Measurements from ENCODE around the gene SEMA4C. TPM values are rescaled to one million over a fixed set of nuclear protein-coding genes. Genes with fewer than 3 reads are reported as not detected.
A peak's percentile ranks its signal among the peaks of the same experiment; 100 is the strongest.

Gene SEMA4C
- total and polyA plus RNA-seq, 9 of the 15 experiments (the other 6 are each of a cell fraction or from before 2014, with no cell fraction given): 0.32 to 59.7 (median 23.9) TPM

- TF ChIP-seq ZNF408 (CRISPR knock-in tag; IDR thresholded peaks at IDR 0.05; ENCODE audit: low read depth): no peak
- no peak for TF ChIP-seq ZNF197 (CRISPR knock-in tag; IDR thresholded peaks at IDR 0.05; ENCODE audit: low read depth)
- TF ChIP-seq L3MBTL2 (IDR thresholded peaks at IDR 0.05): 0 out of 2 replicates have a peak, but pooled peaks have one; percentile 30
- TF ChIP-seq POLR2AphosphoS2 (IDR thresholded peaks at IDR 0.05; ENCODE audit: low read length): no peak
- TF ChIP-seq ATF1 (CRISPR knock-in tag; IDR thresholded peaks at IDR 0.05): no peak
- TF ChIP-seq ATF1 (tag; IDR thresholded peaks at IDR 0.05): peak; percentile 66
- no peak for TF ChIP-seq NCOA2 (IDR thresholded peaks at IDR 0.05; ENCODE audit: partially characterized antibody in 2 of 2)
- TF ChIP-seq NCOA4 (IDR thresholded peaks at IDR 0.05; ENCODE audit: partially characterized antibody): no peak
- no peak for TF ChIP-seq TRIM24 (IDR thresholded peaks at IDR 0.05)
- TF ChIP-seq AFF1 (IDR thresholded peaks at IDR 0.05; ENCODE audit: low read depth in 1 of 2, partially characterized antibody in 2 of 2): no peak
- TF ChIP-seq ARID1B (IDR thresholded peaks at IDR 0.05): no peak
- peak; percentile 46 to 85 (median 83) for TF ChIP-seq YY1 (IDR thresholded peaks at IDR 0.05; ENCODE audit: borderline replicate concordance in 1 of 3, control insufficient read depth in 1 of 3, extremely low read depth in 1 of 3, insufficient read depth in 3 of 3, insufficient read length in 1 of 3, insufficient replicate concordance in 2 of 3, low read depth in 1 of 3, low read length in 2 of 3)
- TF ChIP-seq POLR3G (IDR thresholded peaks at IDR 0.05; ENCODE audit: extremely low read depth, insufficient read length, insufficient replicate concordance): no peak
- TF ChIP-seq ZEB2 (IDR thresholded peaks at IDR 0.05): no peak
- no peak for TF ChIP-seq TAL1 (IDR thresholded peaks at IDR 0.05)
- TF ChIP-seq SMARCA5 (IDR thresholded peaks at IDR 0.05): no peak
- TF ChIP-seq BRD4 (IDR thresholded peaks at IDR 0.05): no peak
- no peak for TF ChIP-seq MEF2D (tag; conservative IDR thresholded peaks at IDR 0.05; ENCODE audit: low read depth)
- no peak for TF ChIP-seq NCOA1 (IDR thresholded peaks at IDR 0.05; ENCODE audit: low read depth)
- TF ChIP-seq HMGXB4 (CRISPR knock-in tag; IDR thresholded peaks at IDR 0.05): no peak
- TF ChIP-seq XRCC4 (IDR thresholded peaks at IDR 0.05; ENCODE audit: extremely low read depth, insufficient read depth, insufficient read length): no peak
- TF ChIP-seq ZNF79 (CRISPR knock-in tag; IDR thresholded peaks at IDR 0.05; ENCODE audit: low read depth): no peak
- no peak for TF ChIP-seq MLLT1 (IDR thresholded peaks at IDR 0.05)
- TF ChIP-seq MECOM (CRISPR knock-in tag; IDR thresholded peaks at IDR 0.05): no peak
Measured at GRCh38 chr2:96816127-96816835, 53.6 kb downstream of the SEMA4C start, which contains the start of gene CNNM3 (continued).
